Amniotic stem cell (primary cell): ENCODE results near the gene TENM4.

Source experiments
- DNase-seq: peaks from one replicate; lab custom pipeline; 2025; lab: John Stamatoyannopoulos, UW

Gene TENM4

GRCh38 chr11:79055856-79056631 is 384.8 kb downstream of the TENM4 start:
- no peak for DNase-seq

DNA sequence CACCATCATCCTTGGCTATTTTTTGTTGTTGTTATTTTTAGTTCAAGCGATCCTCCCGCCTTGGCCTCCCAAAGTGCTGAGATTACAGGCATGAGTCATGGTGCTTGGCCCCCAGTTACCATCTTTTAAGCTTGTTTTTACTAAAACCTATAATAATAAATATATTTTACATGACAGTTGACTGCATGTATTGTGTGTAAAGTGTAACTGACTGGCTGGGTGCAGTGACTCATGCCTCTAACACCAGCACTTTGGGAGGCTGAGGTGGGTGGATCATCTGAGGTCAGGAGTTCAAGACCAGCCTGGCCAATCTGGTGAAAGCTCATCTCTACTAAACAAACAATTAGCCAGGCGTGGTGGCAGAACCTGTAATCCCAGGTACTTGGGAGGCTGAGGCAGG is 386.2 kb downstream of the TENM4 start:
- DNase-seq, result no peak

- no peak for DNase-seq
Measured at GRCh38 chr11:79052544-79052943, 388.3 kb downstream of the TENM4 start.

DNA sequence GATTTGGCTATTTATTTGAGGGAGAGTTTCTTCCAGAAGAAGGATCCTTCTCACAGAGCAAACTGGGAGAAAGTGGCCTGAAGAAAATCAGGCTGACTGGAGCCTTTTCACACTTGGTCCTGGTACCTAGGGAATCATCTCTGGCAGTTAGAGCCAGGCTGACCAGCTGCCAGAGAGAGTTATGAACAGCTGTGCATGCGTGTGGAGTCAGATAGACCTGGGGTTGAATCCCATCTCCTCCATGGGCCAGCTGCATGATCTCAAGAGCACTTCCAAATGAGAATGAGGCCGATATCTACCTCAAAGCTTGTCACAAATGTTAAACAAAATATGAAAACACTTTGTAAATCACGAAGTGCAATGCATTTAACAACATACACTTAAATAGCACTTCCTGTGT is 390.0 kb downstream of the TENM4 start:
- DNase-seq, result no peak

DNA sequence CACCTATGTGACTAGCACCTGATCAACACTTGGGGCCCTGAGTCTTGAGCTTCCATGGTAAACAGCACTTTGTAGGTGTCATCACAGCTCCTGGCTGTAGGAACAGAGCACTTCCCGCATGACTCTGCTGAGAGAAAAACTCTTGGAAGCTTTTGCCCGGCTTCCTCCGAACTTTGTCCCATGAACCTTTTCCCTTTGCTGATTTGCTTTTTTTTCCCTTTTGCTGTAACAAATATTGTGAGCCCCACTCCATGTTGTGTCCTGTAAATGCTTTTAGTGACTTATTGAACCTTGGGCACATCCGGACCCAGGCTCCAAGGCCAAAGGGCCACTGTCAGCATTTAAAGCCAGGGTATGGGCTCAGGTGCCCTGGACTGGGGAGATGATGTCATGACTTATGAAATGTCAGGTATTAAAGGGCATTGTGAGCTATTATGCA is 391.1 kb downstream of the TENM4 start:
- no peak for DNase-seq

- DNase-seq, result no peak
Measured at GRCh38 chr11:79047980-79048379, 392.9 kb downstream of the TENM4 start.

DNA sequence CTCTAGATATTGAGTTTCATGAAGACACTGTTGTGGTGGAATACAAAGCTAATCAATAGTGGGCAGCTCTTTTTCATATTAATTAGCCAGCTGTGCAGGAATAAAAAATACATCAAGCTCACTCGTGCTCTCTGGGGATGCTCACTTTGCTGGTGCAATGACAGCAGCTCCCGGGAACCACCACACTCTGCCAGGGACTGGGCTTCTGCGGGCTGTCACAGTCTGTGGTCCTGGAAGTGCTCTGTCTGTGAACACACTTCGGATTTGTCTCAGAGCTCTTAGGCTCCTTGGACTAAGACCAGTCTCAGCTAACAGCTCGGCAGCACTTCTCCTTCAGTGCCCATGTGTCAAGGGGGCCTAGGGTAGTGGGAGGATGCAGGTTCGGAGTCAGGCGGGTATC is 393.5 kb downstream of the TENM4 start:
- DNase-seq, result no peak

GRCh38 chr11:79046366-79046765 is 394.5 kb downstream of the TENM4 start:
- no peak for DNase-seq

GRCh38 chr11:79045800-79046304 is 395.0 kb downstream of the TENM4 start:
- no peak for DNase-seq

GRCh38 chr11:79045018-79045799 is 395.6 kb downstream of the TENM4 start:
- DNase-seq, result no peak

DNA sequence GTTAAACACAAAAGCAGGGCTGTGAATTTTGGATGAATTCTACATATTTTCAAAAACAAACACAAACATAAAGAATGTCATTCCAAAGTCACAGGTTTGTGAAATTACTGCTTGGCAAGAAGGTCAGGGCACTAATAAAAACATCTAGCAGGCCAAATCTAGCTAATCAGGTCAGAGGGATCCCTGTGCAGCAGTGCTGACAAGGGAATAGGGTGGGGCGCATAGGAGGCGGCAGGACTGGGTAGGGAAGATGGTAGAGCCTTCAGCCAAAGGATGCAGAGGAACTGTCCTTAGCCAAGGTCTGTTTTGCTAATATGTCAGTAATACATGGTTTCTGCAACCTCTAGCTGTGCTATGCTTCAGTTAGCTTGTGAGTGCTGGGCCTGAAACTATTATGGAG is 396.6 kb downstream of the TENM4 start:
- DNase-seq, result no peak

DNA sequence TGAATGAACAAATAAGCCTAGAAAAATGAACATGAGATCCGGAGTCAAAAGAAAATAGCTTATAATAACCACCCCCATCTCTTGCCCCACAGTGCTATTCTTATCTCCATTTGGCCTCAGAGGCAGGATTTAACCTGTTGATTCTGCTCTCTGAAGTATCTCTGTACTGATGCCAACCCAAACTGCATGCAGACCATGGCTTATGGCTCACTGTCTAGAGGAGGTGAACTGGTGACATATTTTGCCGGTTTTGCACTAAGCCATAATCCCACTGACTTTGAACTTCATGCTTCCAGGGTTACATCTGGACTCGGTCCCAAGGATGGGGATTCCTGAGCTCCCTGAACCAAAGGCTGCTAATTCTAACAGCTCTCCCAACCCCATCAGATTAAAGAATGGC is 397.1 kb downstream of the TENM4 start:
- DNase-seq, result no peak

- no peak for DNase-seq
Measured at GRCh38 chr11:79042824-79043223, 398.0 kb downstream of the TENM4 start.

- no peak for DNase-seq
Measured at GRCh38 chr11:79040348-79040747, 400.5 kb downstream of the TENM4 start.

GRCh38 chr11:79039122-79039521 is 401.7 kb downstream of the TENM4 start:
- DNase-seq, result no peak

DNA sequence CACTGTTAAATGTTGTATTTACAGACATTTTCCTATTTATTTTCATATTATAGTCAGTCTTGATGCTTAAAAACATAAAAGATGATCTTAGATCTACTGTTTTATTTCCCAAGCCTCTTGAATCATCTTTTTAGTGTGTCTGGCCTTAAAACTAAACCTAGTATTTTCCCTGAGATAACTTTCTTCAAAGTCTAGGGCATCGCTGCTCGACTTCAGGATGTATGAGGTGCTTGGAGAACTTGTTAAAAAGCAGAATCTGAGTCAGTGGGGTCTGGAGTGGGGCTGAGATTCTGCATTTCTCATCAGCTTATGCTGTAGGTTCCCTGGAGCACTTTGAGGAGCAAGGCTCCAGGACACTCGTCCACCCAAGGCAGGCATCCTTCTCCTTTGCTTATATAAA is 404.9 kb downstream of the TENM4 start:
- no peak for DNase-seq

DNA sequence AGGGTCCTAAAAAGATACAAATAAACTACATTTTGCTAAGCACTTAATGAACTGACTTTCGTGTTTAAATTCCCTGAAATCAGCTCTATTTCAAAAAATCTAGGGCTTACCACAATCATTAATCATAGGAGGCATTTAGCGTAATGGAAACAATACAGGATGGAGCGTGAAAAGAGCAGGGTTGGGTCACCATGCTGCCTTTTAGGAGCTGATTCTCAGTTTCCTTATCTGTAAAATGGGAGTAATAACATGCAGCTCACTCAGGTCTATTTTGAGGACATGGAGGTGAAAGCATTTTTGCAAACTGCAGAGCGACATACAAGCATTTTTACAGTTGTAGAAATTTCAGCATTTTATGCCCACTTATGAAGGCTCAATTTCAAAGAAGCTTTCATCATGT is 407.0 kb downstream of the TENM4 start:
- DNase-seq, result no peak

GRCh38 chr11:79030448-79030847 is 410.4 kb downstream of the TENM4 start:
- no peak for DNase-seq

GRCh38 chr11:79028225-79028624 is 412.6 kb downstream of the TENM4 start:
- DNase-seq, result no peak

DNA sequence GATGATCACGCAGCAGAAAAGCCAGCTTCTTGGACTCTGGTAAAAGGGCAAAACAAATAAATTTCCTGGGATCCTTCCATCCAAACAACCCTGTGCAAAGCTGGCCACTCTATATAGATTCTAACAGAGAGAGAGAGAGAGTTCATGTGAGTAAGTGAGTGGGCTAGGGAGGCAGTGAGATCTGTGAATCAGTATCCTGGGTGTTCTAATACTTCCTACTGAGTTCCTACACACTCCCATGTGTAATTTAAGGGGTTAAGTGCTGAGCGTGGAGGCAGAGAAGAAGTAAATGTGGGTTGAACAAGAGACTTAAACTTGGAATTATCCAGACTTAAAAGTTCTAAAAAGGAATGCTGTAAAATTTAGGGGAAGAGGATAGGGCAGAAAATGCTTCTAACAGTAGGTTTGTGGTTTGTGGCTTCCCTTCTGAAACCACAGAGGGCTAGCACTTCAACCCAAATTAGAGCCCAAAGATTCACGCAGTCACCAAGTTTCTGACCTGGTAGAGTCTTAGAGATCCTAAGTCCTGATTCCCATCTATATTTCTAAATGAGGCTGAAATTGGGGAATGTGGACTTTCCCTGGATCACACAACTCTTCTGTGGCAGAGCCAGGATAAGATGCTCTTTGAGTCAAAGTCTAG is 413.9 kb downstream of the TENM4 start:
- no peak for DNase-seq

GRCh38 chr11:79025622-79026021 is 415.2 kb downstream of the TENM4 start:
- DNase-seq, result no peak

- no peak for DNase-seq
Measured at GRCh38 chr11:79025097-79025496, 415.7 kb downstream of the TENM4 start.

GRCh38 chr11:79022265-79022664 is 418.6 kb downstream of the TENM4 start:
- no peak for DNase-seq
